Hematopoietic multipotent progenitor cell treated with erythropoietin and hydrocortisone succinate and interleukin-3 and kit ligand, for 15 days (in vitro differentiated cells): ENCODE results near the gene ULBP2.
"Not testable (repeated sequence)": the region's sequence is repeated elsewhere in the genome, so short reads cannot be mapped to it uniquely, and the experiment has no call there.

Experiments used
- DNase-seq: peaks from one replicate; pipeline ENCODE4 v3.0.0-alpha.2; 2015; ENCODE audit warnings: low spot score

The ULBP2 gene

GRCh38 chr6:149909701-149910470, 31.9 kb upstream of the ULBP2 start:
- DNase-seq, result no peak

DNA sequence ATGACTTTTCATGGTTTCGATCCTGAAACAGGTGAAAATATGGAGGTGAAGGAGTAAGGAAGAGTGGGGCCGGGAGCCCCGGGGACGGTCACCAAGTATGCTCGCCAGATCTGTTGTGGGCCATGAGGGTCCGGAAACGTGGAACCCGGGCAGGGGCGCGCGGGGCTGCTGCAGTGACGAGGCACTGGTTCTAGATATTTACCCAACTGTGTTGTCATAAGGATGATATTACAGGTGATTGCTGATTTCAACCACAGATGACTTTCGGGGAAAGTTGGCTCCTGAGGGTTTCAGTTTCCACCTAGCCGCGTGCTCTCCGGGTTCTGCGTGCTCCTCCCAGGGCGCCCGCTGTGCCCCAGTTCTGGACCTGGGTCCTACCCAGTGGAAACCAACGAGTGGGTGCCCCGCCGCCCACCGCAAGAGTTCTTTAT, 31.1 kb upstream of the ULBP2 start:
- DNase-seq, result no peak

GRCh38 chr6:149912680-149913079, 29.1 kb upstream of the ULBP2 start:
- DNase-seq, result not testable (repeated sequence)

GRCh38 chr6:149913085-149913484, 28.7 kb upstream of the ULBP2 start:
- DNase-seq, result no peak

DNA sequence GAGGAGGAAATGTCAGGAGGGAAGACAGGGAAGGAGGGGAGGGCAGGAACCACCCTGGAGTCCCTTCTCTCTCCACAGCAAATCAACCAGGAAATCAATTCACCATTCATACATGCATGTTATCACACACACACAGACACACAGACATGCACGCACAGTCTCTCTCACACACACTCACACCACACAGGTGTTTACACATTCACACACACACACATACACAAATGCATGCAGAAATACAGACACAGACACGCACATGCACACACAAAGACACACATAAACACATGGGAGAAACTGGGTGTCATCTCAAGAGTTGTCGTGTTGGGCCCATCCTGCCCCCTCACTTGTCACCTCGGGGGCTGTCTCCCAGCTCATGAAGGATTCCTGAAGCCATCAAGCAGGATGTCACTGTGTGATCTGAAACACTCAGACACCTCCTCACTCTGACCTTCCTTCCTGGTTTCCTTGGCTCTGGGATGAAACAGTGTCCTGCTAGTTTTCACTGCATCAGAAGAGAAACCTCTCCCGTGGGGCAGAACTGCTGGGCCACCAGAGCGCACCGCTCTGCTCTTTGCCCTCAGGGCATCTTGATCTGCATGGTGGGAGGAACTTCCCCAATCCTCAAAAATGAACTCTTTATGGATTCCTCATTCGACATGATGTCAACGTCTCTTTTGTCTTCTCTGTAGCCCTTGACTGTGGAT, 28.1 kb upstream of the ULBP2 start:
- DNase-seq, result no peak

- DNase-seq, result no peak
These were observed 25.6 kb upstream of the ULBP2 start for GRCh38 chr6:149915970-149916865.

GRCh38 chr6:149917679-149918078, 24.1 kb upstream of the ULBP2 start:
- no peak for DNase-seq

DNA sequence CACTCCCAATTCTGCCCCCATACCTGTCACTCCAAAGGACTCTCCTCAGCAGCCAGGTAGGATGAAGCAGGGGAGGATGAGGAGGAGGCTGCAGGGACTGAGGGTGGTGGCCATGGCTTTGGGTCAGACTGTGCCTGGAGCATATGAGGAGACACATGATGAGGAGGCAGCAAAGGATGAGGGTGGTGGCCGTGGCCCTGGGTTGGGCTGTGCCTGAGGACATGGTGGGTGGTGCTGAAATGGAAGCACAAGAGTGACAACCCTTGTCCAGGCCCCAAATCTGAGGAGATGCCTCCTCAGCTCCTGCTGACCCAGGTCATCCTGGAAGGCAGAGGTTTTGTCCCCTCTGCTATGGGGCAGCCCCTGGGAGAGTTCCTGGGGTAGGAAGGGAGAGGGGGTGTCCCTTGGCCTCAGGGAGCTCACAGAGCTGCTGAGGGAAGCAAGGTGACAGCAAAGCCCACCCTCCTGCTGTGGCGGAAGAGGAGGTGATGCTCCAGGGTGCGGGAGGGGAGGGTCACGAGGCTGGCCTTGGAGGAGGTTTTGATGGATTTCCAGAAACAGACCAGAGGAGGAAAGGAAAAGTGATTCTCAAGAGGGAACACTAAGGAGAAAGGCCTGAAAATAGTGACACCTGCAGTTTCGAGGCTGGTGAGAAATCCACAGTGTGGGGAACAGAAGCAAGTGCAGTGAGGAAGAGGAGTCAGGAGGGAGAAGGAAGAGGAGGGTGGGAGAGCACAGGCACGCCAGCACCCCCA, 23.5 kb upstream of the ULBP2 start:
- no peak for DNase-seq

DNA sequence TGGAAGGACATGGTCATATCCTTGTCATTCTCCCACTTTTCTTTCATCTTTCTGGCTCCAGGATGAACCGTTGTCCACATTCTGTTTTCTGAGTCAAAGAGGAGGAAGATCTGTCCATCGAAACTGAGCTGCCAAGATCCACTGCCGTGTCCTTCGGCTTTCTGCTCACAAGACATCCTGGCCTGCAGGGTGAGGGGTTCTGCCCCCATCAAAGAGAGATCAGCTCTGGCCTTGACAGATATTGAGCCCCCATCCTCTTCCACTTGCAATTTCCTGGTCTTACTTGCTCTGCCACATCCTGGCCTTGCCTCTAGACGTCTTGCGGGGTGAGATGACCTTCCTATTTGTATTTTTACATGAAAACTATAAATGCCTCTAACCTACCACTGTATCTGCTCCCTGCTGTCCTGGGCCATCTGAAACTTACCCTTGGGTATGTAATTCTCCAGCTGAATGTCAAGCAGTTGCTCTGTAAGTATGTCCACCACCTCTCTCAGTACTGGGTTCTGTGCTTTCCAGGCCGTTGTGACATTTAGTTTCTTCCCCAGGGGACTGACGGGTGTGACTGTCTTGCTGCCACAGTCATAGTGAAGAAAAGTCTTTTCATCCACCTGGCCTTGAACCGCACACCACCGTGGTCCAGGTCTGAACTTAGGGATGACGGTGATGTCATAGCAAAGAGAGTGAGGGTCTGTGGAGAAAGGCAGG, 22.5 kb upstream of the ULBP2 start:
- not testable (repeated sequence) for DNase-seq

DNA sequence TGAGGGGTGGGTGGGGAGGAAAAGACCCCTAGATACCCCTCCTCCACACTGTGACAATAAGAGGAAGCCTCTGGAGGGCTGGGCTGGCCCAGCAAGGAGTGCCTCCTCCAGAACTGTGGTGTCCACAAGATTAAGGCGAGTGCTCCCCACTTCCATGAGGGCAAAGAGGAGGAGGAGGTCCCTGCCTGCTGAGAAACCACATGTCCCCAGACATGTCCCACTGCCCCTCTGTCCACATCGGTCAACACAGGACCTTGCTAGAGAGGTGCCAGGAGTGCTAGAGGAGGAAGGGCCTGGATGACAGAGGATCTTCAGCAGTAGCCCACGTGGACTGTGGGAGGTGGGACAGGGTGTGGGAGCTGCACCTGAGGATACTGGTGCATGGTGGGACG, 22.0 kb upstream of the ULBP2 start:
- DNase-seq, result no peak

DNA sequence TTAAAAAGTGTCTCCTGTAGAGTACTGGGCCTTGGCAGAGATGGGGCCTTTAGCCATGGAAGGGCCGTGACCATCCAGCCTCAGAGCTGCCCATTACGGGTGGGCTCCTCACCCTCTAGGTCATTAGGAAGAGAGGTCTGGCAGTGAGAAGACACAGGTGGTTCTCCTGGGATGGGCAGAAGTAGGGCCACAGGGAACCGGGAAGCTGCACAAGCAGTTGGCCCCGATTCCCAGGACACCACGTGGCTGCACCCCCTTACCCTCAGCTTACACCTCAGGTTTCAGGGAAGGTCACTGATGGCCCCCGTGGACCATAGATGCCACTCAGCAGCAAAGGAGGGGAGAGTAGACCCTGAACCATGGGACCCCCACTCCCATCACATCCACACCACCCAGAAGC, 20.5 kb upstream of the ULBP2 start:
- DNase-seq, result no peak

DNA sequence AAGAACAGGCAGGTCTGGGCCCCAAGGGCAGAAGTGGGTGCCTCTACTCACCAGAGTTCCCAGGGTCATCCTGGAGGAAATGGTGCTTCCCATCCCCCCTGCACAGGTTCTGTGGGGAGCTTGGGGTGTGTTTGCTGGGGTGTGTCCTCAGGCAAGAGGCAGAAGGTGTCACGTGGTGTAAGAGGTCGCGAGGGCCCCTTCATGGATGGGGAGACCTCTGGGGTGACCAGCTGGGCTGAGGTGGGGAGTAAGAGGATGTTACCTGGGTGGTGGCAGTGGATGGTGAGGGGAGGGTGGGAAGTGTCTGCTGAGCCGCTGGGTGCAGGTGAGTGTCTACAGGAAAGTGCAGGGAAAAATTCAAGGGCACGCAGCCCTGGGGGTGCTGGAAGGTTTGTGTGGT, 19.7 kb upstream of the ULBP2 start:
- DNase-seq, result not testable (repeated sequence)

GRCh38 chr6:149922642-149923326, 19.0 kb upstream of the ULBP2 start, which contains the start of gene RAET1G:
Gene RAET1G, minus strand, starts transcription at chr6:149923121. Its CDS starts 111 bp downstream, at chr6:149923010.
- peak; percentile 79 for DNase-seq

DNA sequence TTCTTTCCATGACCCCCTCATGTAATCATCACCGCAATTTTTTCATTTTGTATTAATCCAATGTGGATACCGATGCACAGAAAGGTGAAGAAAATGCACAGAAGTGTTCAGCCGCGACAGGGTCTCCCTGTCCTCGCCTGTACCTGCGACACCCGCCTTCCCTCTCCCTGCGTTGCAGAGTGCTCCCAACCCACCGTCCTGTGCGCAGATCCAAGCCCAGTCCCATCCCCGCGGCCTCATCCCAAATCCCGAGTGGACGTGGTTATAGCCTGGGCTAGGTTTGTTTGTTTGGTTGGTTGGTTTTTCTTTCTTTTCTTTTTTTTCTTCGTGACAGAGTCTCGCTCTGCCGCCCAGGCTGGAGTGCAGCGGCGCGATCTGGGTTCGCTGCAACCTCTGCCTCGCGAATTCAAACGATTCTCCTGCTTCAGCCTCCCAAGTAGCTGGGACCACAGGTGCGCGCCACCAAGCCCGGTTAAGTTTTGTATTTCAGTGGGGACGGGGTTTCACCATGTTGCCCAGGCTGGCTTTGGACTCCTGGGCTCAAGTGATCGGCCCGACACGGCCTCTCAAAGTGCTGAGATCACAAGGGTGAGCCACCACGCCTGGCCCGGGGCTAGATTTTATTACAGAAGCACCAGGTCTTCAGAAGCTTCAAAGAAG, 18.4 kb upstream of the ULBP2 start:
- no peak for DNase-seq

- DNase-seq, result no peak
These were observed 17.4 kb upstream of the ULBP2 start for GRCh38 chr6:149924206-149924932.

DNA sequence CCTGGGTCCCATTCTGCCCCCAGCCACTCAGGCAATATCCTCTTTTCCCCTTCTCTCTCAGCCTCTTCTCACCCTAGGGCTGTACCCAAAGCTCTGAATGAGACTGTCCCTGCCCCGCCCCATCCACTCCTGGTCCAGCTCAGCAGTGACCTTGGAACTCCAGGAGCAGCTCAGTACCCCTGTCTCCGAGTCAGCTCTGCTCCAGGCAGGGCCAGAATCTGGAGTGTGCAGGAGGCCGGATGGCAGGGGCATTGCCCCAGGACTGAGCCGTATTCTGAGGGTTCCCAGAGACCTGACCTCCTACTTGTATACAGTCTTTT, 16.9 kb upstream of the ULBP2 start:
- no peak for DNase-seq

DNA sequence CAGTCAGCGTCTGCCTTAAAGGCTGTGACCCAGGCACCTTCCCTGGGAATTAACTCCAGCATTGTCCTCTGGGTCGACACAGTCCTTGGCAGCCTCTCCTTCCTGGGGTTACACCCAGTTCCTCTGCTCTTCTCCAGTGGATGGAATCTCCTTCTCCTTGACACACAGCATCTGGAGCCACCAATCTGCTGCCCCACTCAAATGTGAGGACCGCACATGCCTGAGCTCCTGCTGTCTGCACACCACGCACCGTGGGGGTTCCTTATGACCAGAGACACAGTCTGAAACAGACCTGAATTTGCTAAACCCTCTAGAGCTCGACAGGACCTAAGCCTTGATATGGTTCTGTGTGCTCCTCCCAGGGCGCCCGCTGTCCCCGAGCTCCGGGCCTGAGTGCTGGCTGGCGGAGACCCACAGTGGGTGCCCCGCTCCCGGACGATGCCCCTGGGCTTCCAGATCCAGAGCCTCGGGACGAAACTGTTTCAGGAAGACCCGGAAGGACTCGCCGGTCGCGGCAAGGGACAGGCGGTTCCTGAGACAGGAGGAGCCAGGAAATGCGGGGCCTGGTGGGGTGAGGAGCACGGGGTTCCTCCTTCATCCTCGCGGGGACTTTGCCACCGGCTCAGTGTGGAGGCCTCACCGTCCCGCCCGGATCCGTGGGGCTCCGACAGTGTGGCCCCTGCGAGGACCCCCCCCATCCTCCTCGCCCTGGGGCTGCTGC, 16.4 kb upstream of the ULBP2 start:
- DNase-seq, result no peak

DNA sequence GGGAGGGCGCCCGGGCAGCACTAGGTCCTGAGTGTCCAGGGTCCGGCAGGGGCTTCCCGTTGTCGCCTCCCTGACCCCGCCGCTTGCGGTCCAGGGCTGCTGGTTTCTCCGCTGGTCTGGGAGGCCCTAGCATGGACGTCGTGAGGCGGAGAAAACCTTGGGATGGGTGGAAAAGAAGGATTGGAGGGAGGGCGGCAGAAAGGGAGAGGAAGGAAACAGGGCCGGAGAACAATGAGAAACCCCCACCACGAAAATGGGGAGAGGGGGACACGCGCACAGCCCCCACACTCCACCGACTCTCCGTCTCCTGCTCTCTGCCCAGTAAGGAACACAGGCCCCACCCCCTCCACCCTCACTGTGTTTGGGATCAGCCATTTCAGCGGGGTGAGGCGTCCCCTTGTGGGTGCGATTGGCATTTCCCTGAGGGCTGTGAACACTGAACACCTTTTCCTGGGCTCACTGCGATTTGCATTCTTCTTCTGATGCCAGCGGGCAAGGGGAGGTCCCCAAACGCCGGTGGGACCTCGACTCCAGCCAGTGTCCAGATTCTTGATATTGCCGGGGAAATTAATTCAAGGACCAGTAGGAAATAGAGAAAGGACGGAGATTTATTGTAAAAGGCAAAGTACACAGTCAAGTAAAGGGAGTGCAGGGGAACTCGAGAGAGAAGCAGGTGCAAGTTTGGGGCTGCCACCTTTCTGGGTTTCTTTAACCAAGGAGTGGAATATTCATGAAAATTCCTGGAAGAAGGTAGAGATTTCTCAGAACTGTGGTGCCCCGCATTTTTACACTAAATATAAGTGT, 15.6 kb upstream of the ULBP2 start:
- DNase-seq, result peak; percentile 81
